BLaER1 (cell line): ENCODE results near the gene HBD.
A peak's percentile ranks its signal among the peaks of the same experiment; 100 is the strongest.

Experiments
- H3K27ac ChIP-seq: shearing (Covaris generic); formaldehyde crosslinking; 2 replicates; pipeline ENCODE4 v1.8.1; 2022
- H3K27me3 ChIP-seq: shearing (Covaris generic); formaldehyde crosslinking; 2 replicates; pipeline ENCODE4 v1.8.1; 2022
- H3K36me3 ChIP-seq: shearing (Covaris generic); formaldehyde crosslinking; 2 replicates; pipeline ENCODE4 v1.8.1; 2022
- H3K4me1 ChIP-seq: shearing (Covaris generic); formaldehyde crosslinking; 2 replicates; pipeline ENCODE4 v1.8.1; 2022
- H3K4me2 ChIP-seq: shearing (Covaris generic); formaldehyde crosslinking; 2 replicates; pipeline ENCODE4 v1.8.1; 2022
- H3K4me3 ChIP-seq: shearing (Covaris generic); formaldehyde crosslinking; 2 replicates; pipeline ENCODE4 v1.8.1; 2022
- H3K9ac ChIP-seq: shearing (Covaris generic); formaldehyde crosslinking; 2 replicates; pipeline ENCODE4 v1.8.1; 2022
- H3K9me3 ChIP-seq: shearing (Covaris generic); formaldehyde crosslinking; 2 replicates; pipeline ENCODE4 v1.8.1; 2022
- H4K20me1 ChIP-seq: shearing (Covaris generic); formaldehyde crosslinking; 2 replicates; pipeline ENCODE4 v1.8.1; 2022
- Cebpa-rat ChIP-seq: shearing (Covaris generic); IDR thresholded peaks from 2 replicates; pipeline ENCODE4 v1.8.1; 2022

Gene HBD

DNA sequence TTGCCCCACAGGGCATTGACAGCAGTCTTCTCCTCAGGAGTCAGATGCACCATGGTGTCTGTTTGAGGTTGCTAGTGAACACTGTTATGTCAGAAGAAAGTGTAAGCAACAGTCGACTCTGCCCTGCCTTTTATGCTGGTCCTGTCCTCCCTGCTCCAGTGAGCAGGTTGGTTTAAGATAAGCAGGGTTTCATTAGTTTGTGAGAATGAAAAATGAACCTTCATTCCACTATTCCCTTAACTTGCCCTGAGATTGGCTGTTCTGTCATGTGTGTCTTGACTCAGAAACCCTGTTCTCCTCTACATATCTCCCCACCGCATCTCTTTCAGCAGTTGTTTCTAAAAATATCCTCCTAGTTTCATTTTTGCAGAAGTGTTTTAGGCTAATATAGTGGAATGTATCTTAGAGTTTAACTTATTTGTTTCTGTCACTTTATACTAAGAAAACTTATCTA is at the start of gene HBD:
Gene HBD, minus strand, starts transcription at position 103 of the 454 bp plus-strand sequence. Its CDS starts 50 bp downstream, at position 53.
- Histone ChIP-seq H3K27me3 (no peaks in the 10 kb centered on the region), H4K20me1 (no peaks in the 10 kb centered on the region), H3K36me3 (no peaks in the 10 kb centered on the region), H3K4me2 (peak within 1 kb of the TSS; percentile 56), H3K9ac (no peak within 1 kb of the TSS), H3K9me3 (no peaks in the 10 kb centered on the region), H3K4me1 (peaks cover 11% of the 10 kb centered on the region), H3K27ac (no peak within 1 kb of the TSS), H3K4me3 (no peak within 1 kb of the TSS)
- no peak for TF ChIP-seq Cebpa-rat

DNA sequence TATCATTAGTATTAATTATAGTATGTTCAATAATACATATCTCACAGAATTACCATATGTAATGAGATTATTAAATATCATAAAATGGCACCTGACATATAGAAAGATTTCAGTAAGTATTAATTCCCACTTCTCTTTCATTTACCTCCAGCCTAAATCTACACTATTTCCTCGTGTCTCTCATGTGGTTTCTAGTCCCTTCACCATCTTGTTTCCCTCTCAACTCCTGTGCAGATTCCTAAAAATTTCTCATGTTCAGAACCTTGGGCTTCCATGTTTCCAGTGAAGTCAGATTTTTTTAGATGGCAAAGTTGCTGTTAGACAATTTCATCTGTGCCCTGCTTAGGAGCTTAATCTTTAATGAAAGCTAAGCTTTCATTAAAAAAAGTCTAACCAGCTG is 49.6 kb upstream of the HBD start:
- Histone ChIP-seq H3K9ac (no peak overlapping the region), H3K27ac (no peak overlapping the region), H3K4me2 (no peak overlapping the region), H3K9me3 (no peaks in the 10 kb centered on the region), H3K27me3 (no peaks in the 10 kb centered on the region), H3K4me1 (no peaks in the 10 kb centered on the region), H3K4me3 (no peak overlapping the region), H3K36me3 (no peaks in the 10 kb centered on the region), H4K20me1 (no peaks in the 10 kb centered on the region)
- TF ChIP-seq Cebpa-rat = no peak

DNA sequence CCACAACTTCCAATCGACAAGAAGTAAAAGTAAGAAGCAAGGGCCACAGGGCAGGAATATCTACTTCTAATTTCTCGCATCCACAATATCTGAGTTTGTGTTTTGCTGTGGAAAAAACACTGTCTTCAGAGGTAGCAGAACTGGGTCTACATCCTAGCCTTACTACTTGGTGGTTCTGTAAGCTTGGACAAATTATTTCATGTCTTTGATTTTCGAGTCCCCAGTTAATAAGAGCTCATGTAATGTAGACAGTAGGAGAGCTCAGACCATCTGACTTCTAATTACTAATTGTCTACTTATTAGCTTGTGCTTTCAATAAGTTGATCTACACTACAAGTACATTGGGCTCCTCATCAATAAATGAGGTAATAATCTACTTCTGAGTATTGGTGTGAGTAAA is 48.8 kb upstream of the HBD start:
- Histone ChIP-seq H3K9ac (no peak overlapping the region), H3K36me3 (no peaks in the 10 kb centered on the region), H3K9me3 (no peaks in the 10 kb centered on the region), H3K27me3 (no peaks in the 10 kb centered on the region), H4K20me1 (no peaks in the 10 kb centered on the region), H3K4me3 (no peak overlapping the region), H3K4me1 (no peaks in the 10 kb centered on the region), H3K27ac (no peak overlapping the region), H3K4me2 (no peak overlapping the region)
- no peak for TF ChIP-seq Cebpa-rat

DNA sequence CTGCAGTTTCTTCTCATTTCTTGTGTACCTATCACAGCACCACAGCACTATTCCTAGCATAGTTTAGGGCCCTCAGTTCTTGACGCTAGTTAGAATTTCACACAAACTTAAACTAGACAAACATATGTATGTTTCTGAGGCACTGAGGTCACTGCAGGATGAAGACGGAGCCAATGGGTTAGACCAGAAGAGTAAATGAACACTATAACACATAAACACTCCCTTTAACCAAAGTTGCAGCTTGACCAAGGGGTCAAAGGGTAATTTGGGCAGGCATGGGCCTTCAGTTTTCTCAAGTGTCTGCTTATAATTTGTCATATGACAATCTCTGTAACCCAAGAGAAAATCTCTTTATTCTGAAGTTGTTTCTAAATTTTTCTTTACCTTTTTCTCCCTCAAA is 48.3 kb upstream of the HBD start:
- Histone ChIP-seq H3K4me2 (no peak overlapping the region), H3K9me3 (no peaks in the 10 kb centered on the region), H3K36me3 (no peaks in the 10 kb centered on the region), H4K20me1 (no peaks in the 10 kb centered on the region), H3K4me1 (no peaks in the 10 kb centered on the region), H3K27me3 (no peaks in the 10 kb centered on the region), H3K4me3 (no peak overlapping the region), H3K9ac (no peak overlapping the region), H3K27ac (no peak overlapping the region)
- TF ChIP-seq Cebpa-rat = no peak

DNA sequence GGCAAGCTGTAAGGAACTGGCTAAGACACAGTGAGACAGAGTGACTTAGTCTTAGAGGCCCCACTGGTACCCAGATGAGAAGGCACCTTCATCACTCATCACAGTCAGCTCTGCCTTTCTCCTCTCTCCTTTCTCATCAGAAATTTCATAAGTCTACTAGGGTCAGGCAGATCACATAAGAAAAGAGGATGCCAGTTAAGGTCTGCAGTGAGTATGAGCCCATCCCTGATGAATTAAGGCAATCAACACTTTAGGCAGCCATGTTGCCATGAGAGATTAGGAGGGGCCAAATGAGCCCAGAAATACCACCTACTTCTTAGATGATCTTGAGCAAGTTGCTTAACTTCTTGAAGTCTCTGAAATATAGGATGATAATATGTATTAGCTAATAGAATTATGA is 47.3 kb upstream of the HBD start:
- Histone ChIP-seq H4K20me1 (no peaks in the 10 kb centered on the region), H3K27me3 (no peaks in the 10 kb centered on the region), H3K9ac (no peak overlapping the region), H3K4me2 (no peak overlapping the region), H3K9me3 (no peaks in the 10 kb centered on the region), H3K4me1 (no peaks in the 10 kb centered on the region), H3K4me3 (no peak overlapping the region), H3K27ac (no peak overlapping the region), H3K36me3 (no peaks in the 10 kb centered on the region)
- no peak for TF ChIP-seq Cebpa-rat

DNA sequence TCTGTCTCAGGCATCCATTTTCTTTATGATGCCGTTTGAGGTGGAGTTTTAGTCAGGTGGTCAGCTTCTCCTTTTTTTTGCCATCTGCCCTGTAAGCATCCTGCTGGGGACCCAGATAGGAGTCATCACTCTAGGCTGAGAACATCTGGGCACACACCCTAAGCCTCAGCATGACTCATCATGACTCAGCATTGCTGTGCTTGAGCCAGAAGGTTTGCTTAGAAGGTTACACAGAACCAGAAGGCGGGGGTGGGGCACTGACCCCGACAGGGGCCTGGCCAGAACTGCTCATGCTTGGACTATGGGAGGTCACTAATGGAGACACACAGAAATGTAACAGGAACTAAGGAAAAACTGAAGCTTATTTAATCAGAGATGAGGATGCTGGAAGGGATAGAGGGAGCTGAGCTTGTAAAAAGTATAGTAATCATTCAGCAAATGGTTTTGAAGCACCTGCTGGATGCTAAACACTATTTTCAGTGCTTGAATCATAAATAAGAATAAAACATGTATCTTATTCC is 46.4 kb upstream of the HBD start:
- no peak for TF ChIP-seq Cebpa-rat
- Histone ChIP-seq H3K9me3 (no peaks in the 10 kb centered on the region), H3K4me2 (no peak overlapping the region), H3K4me3 (no peak overlapping the region), H3K27me3 (no peaks in the 10 kb centered on the region), H3K36me3 (no peaks in the 10 kb centered on the region), H3K9ac (no peak overlapping the region), H3K4me1 (no peaks in the 10 kb centered on the region), H3K27ac (no peak overlapping the region), H4K20me1 (no peaks in the 10 kb centered on the region)

DNA sequence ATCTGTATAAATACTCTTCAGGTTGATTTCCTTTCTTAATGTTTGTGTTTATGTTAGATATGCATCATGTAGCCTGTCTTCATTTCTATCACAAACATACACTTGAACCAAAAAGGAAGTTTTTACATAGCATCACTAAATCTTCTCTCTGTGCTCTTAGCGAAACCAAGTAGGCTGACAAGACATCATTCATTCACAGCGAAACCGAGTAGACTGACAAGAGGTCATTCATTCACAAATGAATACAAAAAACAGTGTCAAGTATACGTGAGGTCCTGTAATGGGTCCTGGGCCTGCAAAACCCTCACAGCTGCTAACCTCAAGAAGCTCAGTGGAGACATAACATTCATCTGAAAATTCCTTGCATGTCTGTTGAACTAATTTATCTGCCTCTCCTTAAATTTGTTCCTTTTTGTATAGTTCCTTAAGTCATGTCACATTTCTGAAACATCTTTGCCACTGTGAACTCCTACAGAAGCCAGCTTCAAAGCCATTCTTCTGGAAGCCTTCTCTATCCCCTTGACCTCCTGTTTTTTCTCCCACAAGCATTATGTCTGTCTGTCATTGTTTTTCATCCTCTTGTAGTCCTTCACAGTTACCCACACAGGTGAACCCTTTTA is 45.3 kb upstream of the HBD start:
- no peaks in the 10 kb centered on the region for H3K9me3 ChIP-seq
- H3K4me1 ChIP-seq = no peaks in the 10 kb centered on the region
- H3K9ac ChIP-seq = no peak overlapping the region
- no peak overlapping the region for H3K4me2 ChIP-seq
- H3K4me3 ChIP-seq = no peak overlapping the region
- H4K20me1 ChIP-seq = no peaks in the 10 kb centered on the region
- no peaks in the 10 kb centered on the region for H3K36me3 ChIP-seq
- H3K27ac ChIP-seq = no peak overlapping the region
- H3K27me3 ChIP-seq = no peaks in the 10 kb centered on the region
- no peak for TF ChIP-seq Cebpa-rat

DNA sequence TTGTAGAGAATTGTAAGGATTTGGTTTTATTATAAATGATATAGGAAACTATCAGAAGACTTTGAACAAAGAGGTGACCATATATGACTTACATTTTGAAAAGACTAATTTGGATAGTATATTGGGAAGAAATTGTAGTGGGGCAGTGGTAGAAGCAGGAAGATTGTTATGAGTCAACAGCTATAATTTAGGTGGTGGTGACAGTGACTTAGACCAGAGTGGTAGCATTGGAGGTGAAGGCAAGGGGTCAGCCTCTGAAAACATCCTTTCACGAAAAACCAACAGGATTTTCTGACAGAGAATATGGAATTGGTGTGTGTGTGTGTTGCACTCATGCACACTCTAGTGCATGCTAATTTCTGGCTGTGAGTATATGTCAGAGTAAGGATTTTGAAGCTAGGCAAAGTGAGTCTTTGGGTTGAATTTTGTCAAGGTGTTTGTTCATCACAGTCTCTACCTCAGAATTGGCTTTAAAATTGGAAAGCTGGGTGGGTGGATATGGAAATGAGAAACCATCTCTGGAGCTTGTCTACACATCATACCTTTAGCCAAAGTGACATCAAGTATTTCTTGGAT is 43.6 kb upstream of the HBD start:
- H3K27ac ChIP-seq = no peak overlapping the region
- H3K9ac ChIP-seq = no peak overlapping the region
- no peaks in the 10 kb centered on the region for H3K9me3 ChIP-seq
- no peak overlapping the region for H3K4me2 ChIP-seq
- no peaks in the 10 kb centered on the region for H3K4me1 ChIP-seq
- TF ChIP-seq Cebpa-rat = no peak
- H3K27me3 ChIP-seq = no peaks in the 10 kb centered on the region
- H3K36me3 ChIP-seq = no peaks in the 10 kb centered on the region
- no peak overlapping the region for H3K4me3 ChIP-seq
- no peaks in the 10 kb centered on the region for H4K20me1 ChIP-seq

DNA sequence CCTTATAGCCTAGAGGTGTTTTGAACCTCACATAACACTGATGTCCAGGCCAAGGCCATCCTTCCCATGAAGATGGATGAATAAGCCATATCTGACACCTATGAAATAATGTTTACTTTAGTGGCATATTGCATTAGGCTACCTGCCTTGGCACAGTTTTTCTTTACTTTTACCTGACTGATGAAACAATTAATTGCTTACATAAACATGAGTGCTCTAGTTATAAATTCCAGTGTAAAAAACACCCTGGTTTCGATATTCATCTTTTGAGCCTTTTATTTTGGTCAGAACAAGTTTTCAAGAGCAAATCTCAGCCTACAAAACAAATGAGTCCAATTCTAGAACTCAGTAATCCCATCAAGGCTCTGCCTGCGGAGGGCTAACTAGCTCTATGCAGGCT is 42.4 kb upstream of the HBD start:
- no peak overlapping the region for H3K9ac ChIP-seq
- H3K9me3 ChIP-seq = no peaks in the 10 kb centered on the region
- no peaks in the 10 kb centered on the region for H3K4me1 ChIP-seq
- H3K4me2 ChIP-seq = no peak overlapping the region
- H3K4me3 ChIP-seq = no peak overlapping the region
- no peaks in the 10 kb centered on the region for H3K36me3 ChIP-seq
- no peak for TF ChIP-seq Cebpa-rat
- H4K20me1 ChIP-seq = no peaks in the 10 kb centered on the region
- H3K27me3 ChIP-seq = no peaks in the 10 kb centered on the region
- H3K27ac ChIP-seq = no peak overlapping the region

DNA sequence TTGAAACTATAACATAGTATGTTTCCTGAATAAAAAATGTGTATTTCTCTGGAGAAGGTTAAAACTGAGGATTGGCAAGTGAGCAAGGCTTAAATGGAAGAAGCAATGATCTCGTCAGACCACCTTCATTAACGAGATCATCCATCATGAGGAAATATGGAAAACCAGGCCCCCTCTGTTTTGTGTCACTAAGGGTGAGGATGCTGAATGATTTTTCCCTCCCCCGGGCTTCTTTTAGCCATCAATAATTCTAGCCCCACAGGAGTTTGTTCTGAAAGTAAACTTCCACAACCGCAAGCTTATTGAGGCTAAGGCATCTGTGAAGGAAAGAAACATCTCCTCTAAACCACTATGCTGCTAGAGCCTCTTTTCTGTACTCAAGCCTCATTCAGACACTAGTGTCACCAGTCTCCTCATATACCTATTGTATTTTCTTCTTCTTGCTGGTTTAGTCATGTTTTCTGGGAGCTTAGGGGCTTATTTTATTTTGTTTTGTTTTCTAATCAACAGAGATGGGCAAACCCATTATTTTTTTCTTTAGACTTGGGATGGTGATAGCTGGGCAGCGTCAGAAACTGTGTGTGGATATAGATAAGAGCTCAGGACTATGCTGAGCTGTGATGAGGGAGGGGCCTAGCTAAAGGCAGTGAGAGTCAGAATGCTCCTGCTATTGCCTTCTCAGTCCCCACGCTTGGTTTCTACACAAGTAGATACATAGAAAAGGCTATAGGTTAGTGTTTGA is 41.3 kb upstream of the HBD start:
- TF ChIP-seq Cebpa-rat = no peak
- Histone ChIP-seq H3K27me3 (no peaks in the 10 kb centered on the region), H4K20me1 (no peaks in the 10 kb centered on the region), H3K27ac (no peak overlapping the region), H3K9me3 (no peaks in the 10 kb centered on the region), H3K4me2 (no peak overlapping the region), H3K9ac (no peak overlapping the region), H3K4me3 (no peak overlapping the region), H3K36me3 (no peaks in the 10 kb centered on the region), H3K4me1 (no peaks in the 10 kb centered on the region)
